VCaP (cell line): ENCODE results near the gene ENPP6.

ENCODE experiments used
- H3K27ac ChIP-seq: fragments of 450-650 bp; 2 replicates; pipeline ENCODE4 v1.5.1; 2017
- CTCF ChIP-seq: fragments of 450-650 bp; conservative IDR thresholded peaks from 2 replicates; pipeline ENCODE4 v1.5.1; 2017; ENCODE audit warnings: mild to moderate bottlenecking, moderate library complexity

Gene ENPP6

GRCh38 chr4:184234155-184234554 is 16.5 kb upstream of the ENPP6 start:
- TF ChIP-seq CTCF = no peak
- no peak overlapping the region for H3K27ac ChIP-seq

GRCh38 chr4:184232975-184233374 is 15.3 kb upstream of the ENPP6 start:
- no peak for TF ChIP-seq CTCF
- H3K27ac ChIP-seq = no peak overlapping the region

GRCh38 chr4:184232202-184232601 is 14.5 kb upstream of the ENPP6 start:
- TF ChIP-seq CTCF = no peak
- no peak overlapping the region for H3K27ac ChIP-seq

GRCh38 chr4:184231573-184231972 is 13.9 kb upstream of the ENPP6 start:
- TF ChIP-seq CTCF = no peak
- no peak overlapping the region for H3K27ac ChIP-seq

GRCh38 chr4:184228056-184228705 is 10.5 kb upstream of the ENPP6 start:
- no peak overlapping the region for H3K27ac ChIP-seq
- TF ChIP-seq CTCF = no peak

GRCh38 chr4:184216515-184216914 is 1.2 kb downstream of the ENPP6 start:
- no peak for TF ChIP-seq CTCF
- H3K27ac ChIP-seq = no peak overlapping the region

- H3K27ac ChIP-seq = no peak overlapping the region
- TF ChIP-seq CTCF = no peak
Observed at GRCh38 chr4:184215709-184216328, 1.9 kb downstream of the ENPP6 start.
